ENCODE measurements around the gene LRRC31.

Gene LRRC31

DNA sequence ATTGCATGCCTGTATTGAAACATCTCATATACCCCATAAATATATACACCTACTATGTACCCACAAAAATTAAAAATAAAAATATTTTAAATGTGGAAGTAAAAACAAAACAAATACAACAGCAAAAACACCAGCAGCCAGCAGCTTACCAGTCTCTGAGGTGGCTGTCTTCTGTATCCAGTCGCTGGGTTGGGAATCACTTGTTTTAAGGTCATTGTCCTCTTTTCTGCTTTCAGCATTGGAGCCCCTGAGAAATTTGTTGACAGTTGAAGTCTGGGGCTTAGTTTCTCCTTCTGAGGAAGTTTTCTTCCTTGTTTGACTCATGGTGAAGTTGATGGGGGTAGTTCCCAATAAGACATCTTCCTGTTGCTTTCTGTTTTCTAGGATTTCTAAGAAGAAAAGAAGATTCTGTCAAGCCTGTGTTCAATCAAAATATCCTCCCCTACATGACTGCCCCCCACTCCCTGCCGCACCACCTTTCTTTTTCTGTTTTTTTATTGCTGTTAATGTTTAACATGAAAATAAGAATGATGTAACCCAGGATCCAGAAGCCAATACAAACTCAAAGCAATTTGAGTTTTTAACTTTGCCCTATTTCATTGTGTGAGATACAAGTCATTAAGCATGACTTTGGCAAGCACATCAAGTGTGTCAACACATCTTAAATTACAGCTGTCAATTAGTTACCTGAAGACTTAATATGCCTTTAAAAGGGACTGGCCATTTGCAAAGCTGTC is at the start of gene LRRC31:
Gene LRRC31, minus strand, starts transcription at position 452 of the 737 bp plus-strand sequence. Its CDS starts 128 bp downstream, at position 324.
- no peak for DNase-seq

DNA sequence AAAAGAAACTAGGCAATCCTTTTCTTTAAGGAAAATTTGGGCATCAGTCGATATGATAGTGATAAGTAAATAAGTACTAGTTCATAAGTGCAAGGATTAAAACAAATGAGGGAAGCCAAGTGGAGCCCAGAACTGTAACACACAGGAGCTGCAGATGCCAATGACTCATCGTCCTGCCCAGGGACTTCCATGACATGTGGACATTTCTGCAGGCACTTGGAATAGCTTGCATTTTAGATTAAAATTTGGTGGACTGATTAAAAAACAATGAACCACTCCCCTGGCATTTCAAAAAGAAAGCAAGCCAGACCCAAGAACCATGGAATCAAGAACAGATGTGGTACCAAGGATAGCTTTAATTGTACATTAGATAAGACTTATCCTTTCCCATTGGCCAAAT is 44.6 kb upstream of the LRRC31 start:
- DNase-seq, result no peak

DNA sequence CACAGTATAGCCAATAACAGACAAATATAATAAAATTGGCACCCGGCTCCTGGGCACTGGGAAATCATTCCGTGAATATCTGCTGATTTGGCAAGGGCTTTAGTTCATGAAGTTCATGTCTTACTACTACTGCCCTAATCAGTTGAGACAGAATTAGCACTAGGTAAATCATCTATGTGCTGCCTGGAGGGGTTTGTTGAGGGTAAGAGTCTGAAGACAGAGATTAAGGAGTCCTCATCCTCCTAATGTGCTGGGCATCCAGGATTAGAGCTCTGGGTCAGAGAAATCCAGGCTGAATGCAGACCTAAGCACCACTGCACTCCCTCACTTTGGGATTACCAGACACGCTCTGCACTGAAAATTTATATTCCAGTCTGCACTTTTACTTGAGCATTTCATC is 43.6 kb upstream of the LRRC31 start:
- DNase-seq, result no peak

DNA sequence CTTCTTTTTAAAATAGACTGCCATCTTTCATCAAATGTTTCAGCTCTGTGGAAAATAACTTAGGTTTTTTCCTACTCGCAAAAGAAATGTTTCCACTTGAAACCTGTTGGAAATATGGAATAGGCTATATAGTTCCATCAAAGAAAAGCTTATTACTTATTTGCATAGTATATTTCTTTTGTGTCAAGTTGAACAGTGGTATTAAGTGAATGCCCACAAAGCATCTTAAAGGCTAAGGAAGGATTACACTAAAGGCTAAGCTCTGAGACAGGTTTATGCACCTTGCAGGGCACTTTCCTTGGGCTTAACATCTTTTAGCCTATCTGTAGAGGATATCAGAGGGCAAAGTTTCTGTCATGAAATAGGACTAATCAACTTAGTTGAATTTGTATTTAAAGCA is 41.5 kb upstream of the LRRC31 start, which contains the start of gene SAMD7:
Gene SAMD7, plus strand, starts transcription at position 301 of the 400 bp plus-strand sequence. CDS start 7,927 bp downstream, outside the sequence.
- DNase-seq, result no peak

DNA sequence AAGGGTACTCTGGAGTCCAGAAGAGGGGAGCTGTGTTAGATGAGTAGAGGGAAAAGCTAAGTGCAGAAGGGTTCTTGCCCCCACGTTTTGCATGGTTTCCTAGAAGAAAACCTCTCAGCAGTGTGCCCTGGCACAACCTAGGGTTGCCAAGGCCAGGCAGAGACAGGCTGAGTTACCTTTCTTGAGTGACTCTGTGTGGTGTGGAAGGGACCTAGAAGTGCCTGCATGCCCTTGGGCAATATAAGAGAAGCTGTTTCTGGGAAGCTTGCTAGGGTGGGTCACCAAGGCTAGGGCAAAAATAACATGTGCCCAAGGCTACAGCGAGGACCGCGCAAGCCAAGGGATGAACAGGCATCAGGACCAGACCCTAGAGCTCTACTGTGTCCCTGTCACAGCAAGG is 38.2 kb upstream of the LRRC31 start:
- no peak for DNase-seq

DNA sequence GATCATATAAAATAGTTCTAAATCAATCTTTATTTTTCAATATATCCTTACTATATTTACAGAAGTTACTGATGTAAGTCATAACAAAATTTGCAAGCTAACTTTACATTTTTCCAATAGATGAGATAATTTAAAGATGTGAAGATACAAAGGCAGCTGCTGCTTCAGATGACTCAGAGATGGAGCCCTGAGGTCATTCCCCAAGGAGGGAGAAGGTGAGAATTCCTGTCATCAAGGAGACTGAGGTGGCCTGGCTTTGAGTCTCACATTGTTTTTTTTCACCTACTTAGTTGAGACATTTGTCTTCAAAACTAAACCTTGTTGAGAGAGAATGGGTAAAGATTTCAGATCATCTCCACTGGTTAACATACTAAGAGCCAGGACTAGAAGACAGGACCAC is 37.7 kb upstream of the LRRC31 start:
- DNase-seq, result no peak

GRCh38 chr3:169905404-169905803 is 35.7 kb upstream of the LRRC31 start:
- DNase-seq, result no peak

DNA sequence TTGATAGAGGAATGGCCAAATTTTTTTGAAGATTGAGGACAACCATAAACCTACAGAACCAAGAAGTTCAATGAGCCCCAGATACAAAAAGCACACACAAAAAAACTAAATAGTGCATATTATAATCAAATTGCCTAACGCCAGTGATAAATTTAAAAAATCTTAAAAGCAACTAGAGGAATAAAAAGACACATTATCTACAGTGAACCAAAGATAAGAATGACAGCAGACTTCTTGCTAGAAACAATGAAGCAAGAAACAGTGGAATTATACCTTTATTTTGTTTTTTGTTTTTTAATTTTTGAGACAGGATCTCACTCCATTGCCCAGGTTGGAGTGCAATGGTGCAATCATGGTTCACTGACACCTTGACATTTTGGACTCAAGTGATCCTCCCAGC is 31.7 kb upstream of the LRRC31 start:
- DNase-seq, result no peak

DNA sequence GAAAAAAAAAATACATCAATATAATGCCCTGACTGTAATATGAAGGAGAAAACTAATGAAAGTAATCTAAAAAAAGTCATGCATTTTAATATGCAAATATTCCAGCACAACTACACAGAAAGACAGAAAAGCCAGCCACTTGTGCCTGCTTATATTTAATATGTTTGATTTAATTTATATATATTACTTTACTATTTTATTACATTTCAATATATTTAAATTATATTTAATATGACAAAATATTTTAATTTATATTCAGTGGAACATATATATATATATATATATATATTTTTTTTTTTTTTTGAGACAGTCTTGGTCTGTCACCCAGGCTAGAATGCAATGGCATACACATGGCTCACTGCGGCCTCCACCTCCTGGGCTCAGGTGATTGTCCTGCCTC is 27.5 kb upstream of the LRRC31 start:
- DNase-seq, result no peak

- no peak for DNase-seq
Measured at GRCh38 chr3:169895072-169895471, 25.3 kb upstream of the LRRC31 start.

DNA sequence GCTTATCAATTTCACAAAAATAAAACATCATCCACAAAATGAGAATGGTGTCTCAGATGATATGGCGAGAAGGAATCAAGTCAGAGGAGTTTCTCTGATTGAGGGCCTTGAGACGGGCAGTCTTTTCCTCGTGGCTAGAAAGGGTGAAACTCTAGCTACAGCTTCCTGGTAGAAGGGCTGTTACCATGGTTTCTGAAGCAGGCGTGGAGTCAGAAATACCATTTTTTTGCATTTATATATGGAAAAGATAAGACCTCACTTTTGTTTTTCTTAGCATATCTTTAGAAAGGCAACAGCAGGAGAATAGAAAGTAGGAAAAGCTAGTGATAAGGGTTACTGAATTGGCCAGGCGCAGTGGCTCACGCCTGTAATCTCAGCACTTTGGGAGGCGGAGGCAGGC is 24.4 kb upstream of the LRRC31 start:
- no peak for DNase-seq

- DNase-seq, result no peak
Measured at GRCh38 chr3:169891886-169892285, 22.2 kb upstream of the LRRC31 start.

- no peak for DNase-seq
Measured at GRCh38 chr3:169886671-169887070, 16.9 kb upstream of the LRRC31 start.

DNA sequence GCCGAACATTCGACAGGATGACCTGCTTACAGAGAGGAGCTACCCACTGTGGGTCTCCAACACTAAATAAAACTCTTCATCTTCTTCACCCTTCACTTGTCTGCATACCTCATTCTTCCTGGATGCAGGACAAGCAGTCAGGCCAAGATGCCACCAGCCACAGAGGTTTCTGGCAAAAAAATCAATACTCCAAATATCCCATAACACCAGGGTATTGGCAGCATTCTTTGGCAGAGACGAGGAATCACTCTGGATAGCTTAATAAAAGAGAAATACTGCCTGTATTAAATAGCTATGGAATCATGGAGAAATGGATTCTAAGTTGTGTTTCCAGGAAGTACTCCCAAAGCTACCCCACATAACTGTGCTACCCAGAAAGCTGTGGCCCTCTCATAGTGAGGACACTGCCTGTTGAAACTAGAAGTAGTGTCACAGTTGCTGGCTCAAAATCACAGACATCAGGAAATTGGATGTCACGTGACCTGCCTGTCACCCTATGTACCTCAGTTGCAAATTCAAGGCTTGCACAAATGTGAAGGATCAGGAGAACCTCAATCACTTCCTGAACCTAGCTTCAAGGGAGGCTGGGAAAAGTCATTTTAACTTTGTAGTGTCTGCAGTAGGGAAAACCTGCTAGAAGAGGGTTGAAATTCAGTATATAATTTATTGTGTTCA is 11.0 kb upstream of the LRRC31 start:
- peak in 1 of 6 experiments; percentile 3 for DNase-seq

GRCh38 chr3:169879845-169880575 is 10.3 kb upstream of the LRRC31 start:
- no peak for DNase-seq

GRCh38 chr3:169879013-169879557 is 9.3 kb upstream of the LRRC31 start:
- DNase-seq, result no peak

DNA sequence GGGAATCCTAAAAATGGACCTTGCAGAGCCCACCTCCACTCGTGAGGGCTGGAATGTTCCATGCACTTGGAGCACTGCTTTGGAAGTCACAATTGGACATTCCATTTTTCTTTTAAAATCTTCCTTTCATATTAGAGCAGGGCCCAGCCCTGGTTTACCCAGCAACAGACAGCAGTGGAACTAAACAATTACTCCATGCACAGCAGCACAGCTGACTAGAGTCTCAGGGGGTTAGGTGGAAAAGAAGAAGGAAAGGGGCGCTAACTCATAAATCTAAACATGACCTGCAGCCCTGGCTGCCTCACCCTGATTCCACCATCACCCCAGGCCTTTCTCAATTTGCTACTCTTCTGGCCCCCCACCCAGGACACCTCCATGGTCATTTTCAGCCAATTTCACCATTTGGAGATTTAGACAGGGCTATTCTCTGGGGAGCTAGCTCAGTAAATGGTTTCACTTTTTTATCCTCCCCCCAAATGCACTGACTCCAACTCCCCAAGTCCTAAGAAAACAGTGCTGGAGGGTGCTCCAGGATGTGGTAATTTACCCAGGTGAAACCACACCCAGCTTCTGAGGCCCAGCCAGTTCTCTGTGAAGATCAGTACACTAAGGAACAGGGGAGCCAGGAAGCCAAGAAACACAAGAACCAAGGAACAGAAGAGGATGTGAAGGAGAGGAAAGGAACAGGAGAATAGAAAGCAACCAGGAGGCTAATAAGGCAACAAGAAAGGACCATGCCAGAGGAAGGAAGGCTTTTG is 1.6 kb upstream of the LRRC31 start:
- DNase-seq, result peak in 3 of 6 experiments; percentile 40 to 51 (median 41)

- DNase-seq, result no peak
Measured at GRCh38 chr3:169868369-169868768, 1.4 kb downstream of the LRRC31 start.

DNA sequence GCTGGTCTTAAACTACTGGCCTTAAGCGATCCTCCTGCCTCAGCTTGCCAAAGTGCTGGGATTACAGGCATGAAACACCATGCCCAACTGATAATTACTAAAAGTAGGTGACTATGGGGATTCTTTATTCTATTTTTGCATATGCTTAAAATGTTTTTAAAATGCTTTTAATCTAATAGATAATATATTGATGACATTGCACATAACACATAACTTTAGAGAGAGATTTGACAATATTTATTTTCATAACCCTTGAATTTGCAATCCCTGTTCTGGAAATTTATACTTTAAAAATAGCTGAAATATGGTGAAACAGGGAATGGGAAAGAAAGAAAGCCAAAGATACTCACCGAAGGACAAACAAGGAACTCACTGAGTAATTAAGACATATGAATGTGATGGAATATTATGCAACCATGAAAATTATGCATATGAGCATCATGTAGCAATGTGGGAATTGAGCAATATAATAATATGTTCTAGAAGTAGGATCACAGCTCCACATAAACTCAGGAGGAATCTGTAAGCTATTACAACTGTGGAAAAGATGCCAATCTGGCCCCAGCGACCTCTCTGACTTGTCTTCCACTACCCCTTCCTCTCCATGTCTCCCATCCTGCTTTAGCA is 2.0 kb downstream of the LRRC31 start:
- DNase-seq, result no peak

DNA sequence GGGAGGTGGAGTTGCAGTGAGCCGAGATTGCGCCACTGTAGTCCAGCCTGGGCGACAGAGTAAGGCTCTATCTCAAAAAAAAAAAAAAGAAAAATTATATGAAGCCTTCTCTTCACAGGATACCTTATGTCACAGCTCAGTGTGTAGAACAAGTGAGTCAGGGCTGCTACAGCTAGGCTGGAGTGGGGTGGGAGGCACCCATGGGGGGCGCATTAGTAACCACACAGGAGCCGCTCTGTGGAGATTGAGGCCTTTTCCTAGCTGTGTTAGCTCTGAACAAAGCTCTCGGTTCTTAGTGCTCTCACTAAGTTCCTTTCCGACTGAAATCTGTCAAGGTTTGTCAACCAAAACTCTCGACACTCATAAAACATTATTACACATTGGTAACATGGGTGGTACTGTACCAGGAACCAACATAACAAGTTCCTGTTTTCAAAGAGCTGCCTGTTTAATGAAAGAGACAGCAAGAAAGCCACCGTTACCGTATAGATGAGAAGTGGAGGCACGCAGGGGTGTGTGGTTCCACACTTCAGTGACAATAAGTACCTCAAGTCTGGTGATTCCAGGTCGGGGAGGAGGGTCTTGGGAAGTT is 4.5 kb downstream of the LRRC31 start:
- DNase-seq, result peak in 4 of 6 experiments; percentile 5 to 63 (median 44)

GRCh38 chr3:169864270-169864669 is 5.5 kb downstream of the LRRC31 start:
- DNase-seq, result no peak

- DNase-seq, result peak; percentile 32 to 84 (median 61)
Measured at GRCh38 chr3:169863458-169863899, 6.3 kb downstream of the LRRC31 start.
